ENCODE results near the gene FNDC3B. TPM values are rescaled to one million over a fixed set of nuclear protein-coding genes. Genes with fewer than 3 reads are reported as not detected.
A peak's percentile ranks its signal among the peaks of the same experiment; 100 is the strongest.

Gene FNDC3B
- total RNA-seq, 5 donors from 2014 or later (not counting 1 experiment from before 2014, with no cell fraction given), result 18.1 to 46.5 (median 23.5) TPM

DNA sequence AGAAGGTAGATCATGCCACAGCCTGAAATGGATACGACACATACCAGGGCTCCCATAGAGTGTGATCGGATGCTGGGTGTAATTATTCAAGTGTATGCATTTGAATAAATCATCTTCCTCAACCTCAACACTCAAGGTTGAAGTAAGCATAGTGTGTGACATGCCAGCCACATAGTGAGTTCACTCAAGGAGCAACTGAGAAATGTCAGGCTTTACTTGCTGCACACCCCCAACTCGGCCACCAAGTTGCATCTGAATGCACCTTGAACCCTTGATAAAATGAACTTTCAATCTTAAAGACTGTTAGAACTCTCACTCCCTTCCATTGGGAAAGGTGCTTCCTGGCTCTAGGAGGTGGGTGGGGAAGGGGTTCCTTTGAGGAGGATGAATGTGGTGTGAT lies 287.6 kb downstream of the FNDC3B start:
- no peak overlapping the region for H3K27ac ChIP-seq (ENCODE audit: low read length)
- no peak for ATAC-seq (replicated peaks in 1 of 4)
- no peak overlapping the region for H3K27ac Mint-ChIP-seq

DNA sequence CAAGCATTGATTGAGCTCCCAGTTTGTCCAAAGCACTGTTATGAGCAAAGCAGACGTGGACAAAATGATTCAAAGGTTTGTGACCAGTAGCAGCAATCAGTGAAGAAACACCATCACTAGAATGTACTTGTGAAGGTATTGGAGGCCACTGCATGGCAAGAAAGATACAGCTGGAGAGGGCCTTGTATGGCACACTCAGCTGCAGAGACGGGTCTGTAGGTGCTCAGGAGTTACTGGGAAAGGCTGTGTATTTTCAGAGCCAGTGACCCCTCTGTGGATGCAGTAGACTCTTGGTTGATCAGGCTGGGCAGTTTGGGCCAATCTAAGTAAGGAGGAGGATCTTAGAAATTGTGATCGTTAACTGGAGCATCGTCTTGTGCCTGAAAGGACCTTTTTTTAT lies 288.9 kb downstream of the FNDC3B start:
- Histone ChIP-seq H3K4me3 (ENCODE audit: control insufficient read depth in 1 of 2, extremely low read depth in 1 of 2, low read length in 1 of 2) (no peak overlapping the region), H3K9me3 (no peaks in the 10 kb centered on the region), H3K36me3 (ENCODE audit: control insufficient read depth in 2 of 2, extremely low read depth in 1 of 2, insufficient read depth in 1 of 2, low read length in 1 of 2) (peaks cover 0 to 17% of the 10 kb centered on the region in 2 donors), H3K27ac (ENCODE audit: low read length) (no peak overlapping the region), H3K4me1 (ENCODE audit: control insufficient read depth in 1 of 2, extremely low read depth in 1 of 2, insufficient read depth in 2 of 2, low read length in 2 of 2) (no peaks in the 10 kb centered on the region), H3K27me3 (replicated peaks in 1 of 2; ENCODE audit: control insufficient read depth in 2 of 2, extremely low read depth in 1 of 2, insufficient read depth in 2 of 2, low read length in 1 of 2) (no peaks in the 10 kb centered on the region)
- peaks cover 0 to 5% (median 4%) of the 10 kb centered on the region in 3 donors for H3K4me1 Mint-ChIP-seq
- H3K27me3 Mint-ChIP-seq, result no peaks in the 10 kb centered on the region
- no peak overlapping the region for H3K4me3 Mint-ChIP-seq
- DNase-seq (no peak), ATAC-seq (replicated peaks in 1 of 4) (no peak)
- CTCF ChIA-PET, result interaction anchor here (0.6 to 1.6 kb wide), 3 partner anchors 13 to 202 kb away, joined by 3 to 5 read pairs (median 5); no protein-coding TSS in a partner anchor
- no peaks in the 10 kb centered on the region for H3K9me3 Mint-ChIP-seq
- H3K27ac Mint-ChIP-seq, result peak overlapping the region in 1 of 2 donors; percentile 1
- peaks cover 30% of the 10 kb centered on the region for H3K36me3 Mint-ChIP-seq
- 86% methylated on average over 1 of the region's 4 CpGs for WGBS (ENCODE audit: insufficient coverage)
- POLR2A ChIA-PET, result no interaction called here

More for the DNA sequence above, 287.6 kb downstream of the FNDC3B start:
- Histone ChIP-seq H3K9me3 (no peaks in the 10 kb centered on the region), H3K4me1 (ENCODE audit: control insufficient read depth in 1 of 2, extremely low read depth in 1 of 2, insufficient read depth in 2 of 2, low read length in 2 of 2) (no peaks in the 10 kb centered on the region), H3K27me3 (replicated peaks in 1 of 2; ENCODE audit: control insufficient read depth in 2 of 2, extremely low read depth in 1 of 2, insufficient read depth in 2 of 2, low read length in 1 of 2) (no peaks in the 10 kb centered on the region), H3K4me3 (ENCODE audit: control insufficient read depth in 1 of 2, extremely low read depth in 1 of 2, low read length in 1 of 2) (no peak overlapping the region), H3K36me3 (ENCODE audit: control insufficient read depth in 2 of 2, extremely low read depth in 1 of 2, insufficient read depth in 1 of 2, low read length in 1 of 2) (peaks cover 0 to 18% of the 10 kb centered on the region in 2 donors)
- no CpG with 5 or more reads among the region's 3 CpGs for WGBS (ENCODE audit: insufficient coverage)
- Mint-ChIP-seq H3K4me3 (no peak overlapping the region), H3K9me3 (no peaks in the 10 kb centered on the region), H3K4me1 (no peaks in the 10 kb centered on the region), H3K36me3 (peaks cover 30% of the 10 kb centered on the region), H3K27me3 (no peaks in the 10 kb centered on the region)
- no peak for DNase-seq
- ChIA-PET POLR2A (no interaction called here), CTCF (interaction anchor here in 1 of 2 donors (1.6 kb wide), 1 partner anchor 14 kb away, joined by 5 read pairs; no protein-coding TSS in a partner anchor)

DNA sequence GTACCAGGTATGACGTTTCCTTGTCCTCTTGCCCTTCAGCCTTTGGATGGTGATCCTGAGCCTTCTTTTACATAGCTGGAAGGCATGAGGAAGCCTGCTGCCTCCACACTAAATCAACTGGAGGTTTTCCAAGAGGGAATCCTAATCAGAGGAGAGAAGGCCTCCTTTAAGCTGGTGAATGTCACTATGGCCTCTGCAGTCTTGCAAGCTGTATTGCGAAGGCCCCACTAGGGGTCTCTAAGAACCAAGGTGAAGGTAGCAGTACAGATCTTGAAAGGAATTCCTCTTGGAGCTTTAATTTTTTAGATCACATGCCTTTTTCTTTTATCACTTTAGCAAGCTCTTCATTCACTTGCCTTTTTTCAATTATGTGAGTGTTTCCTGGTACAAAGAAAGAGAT lies 289.7 kb downstream of the FNDC3B start:
- Mint-ChIP-seq H3K4me3 (no peak overlapping the region), H3K4me1 (peaks cover 0 to 5% (median 4%) of the 10 kb centered on the region in 3 donors), H3K36me3 (peaks cover 31% of the 10 kb centered on the region), H3K27ac (peak overlapping the region; percentile 10 to 64), H3K27me3 (no peaks in the 10 kb centered on the region), H3K9me3 (no peaks in the 10 kb centered on the region)
- 86% methylated on average over 1 of the region's 2 CpGs for WGBS (ENCODE audit: insufficient coverage)
- Histone ChIP-seq H3K36me3 (ENCODE audit: control insufficient read depth in 2 of 2, extremely low read depth in 1 of 2, insufficient read depth in 1 of 2, low read length in 1 of 2) (peaks cover 0 to 22% of the 10 kb centered on the region in 2 donors), H3K9me3 (no peaks in the 10 kb centered on the region), H3K4me1 (ENCODE audit: control insufficient read depth in 1 of 2, extremely low read depth in 1 of 2, insufficient read depth in 2 of 2, low read length in 2 of 2) (no peaks in the 10 kb centered on the region), H3K27ac (ENCODE audit: low read length) (no peak overlapping the region), H3K27me3 (replicated peaks in 1 of 2; ENCODE audit: control insufficient read depth in 2 of 2, extremely low read depth in 1 of 2, insufficient read depth in 2 of 2, low read length in 1 of 2) (no peaks in the 10 kb centered on the region), H3K4me3 (ENCODE audit: control insufficient read depth in 1 of 2, extremely low read depth in 1 of 2, low read length in 1 of 2) (no peak overlapping the region)
- DNase-seq (no peak), ATAC-seq (replicated peaks in 1 of 4) (no peak)
- ChIA-PET POLR2A (no interaction called here), CTCF (interaction anchor here (0.5 to 0.9 kb wide), 4 partner anchors 12 to 339 kb away, joined by 3 to 8 read pairs (median 4); no protein-coding TSS in a partner anchor)

DNA sequence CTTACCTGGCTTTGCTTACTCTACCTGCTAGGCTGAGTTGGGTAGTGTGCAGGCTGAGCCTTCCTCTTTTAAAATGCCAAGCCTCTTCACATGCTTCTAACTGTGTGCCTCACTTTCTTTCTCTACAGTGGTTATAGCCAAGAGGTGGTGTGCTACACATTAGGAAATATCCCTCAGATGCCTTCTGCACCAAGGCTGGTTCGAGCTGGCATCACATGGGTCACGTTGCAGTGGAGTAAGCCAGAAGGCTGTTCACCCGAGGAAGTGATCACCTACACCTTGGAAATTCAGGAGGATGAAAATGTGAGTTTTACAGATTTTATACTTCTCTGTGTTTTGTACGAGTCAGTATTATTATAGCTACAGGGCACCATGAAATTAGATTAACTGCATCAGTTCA lies 291.0 kb downstream of the FNDC3B start:
- POLR2A ChIA-PET, result no interaction called here
- DNase-seq (no peak), ATAC-seq (replicated peaks in 1 of 4) (no peak)
- H3K27me3 ChIP-seq (replicated peaks in 1 of 2; ENCODE audit: control insufficient read depth in 2 of 2, extremely low read depth in 1 of 2, insufficient read depth in 2 of 2, low read length in 1 of 2), result no peaks in the 10 kb centered on the region
- CTCF ChIA-PET, result interaction anchor here (0.5 to 3.3 kb wide), 9 partner anchors 9 to 1388 kb away, joined by 3 to 46 read pairs (median 3); no protein-coding TSS in a partner anchor
- no peak overlapping the region for H3K27ac ChIP-seq (ENCODE audit: low read length)
- no peak overlapping the region for H3K27ac Mint-ChIP-seq
- H3K27me3 Mint-ChIP-seq, result no peaks in the 10 kb centered on the region
- H3K4me1 Mint-ChIP-seq, result peaks cover 0 to 5% (median 4%) of the 10 kb centered on the region in 3 donors
- no CpG with 5 or more reads among the region's 4 CpGs for WGBS (ENCODE audit: insufficient coverage)
- no peak overlapping the region for H3K4me3 ChIP-seq (ENCODE audit: control insufficient read depth in 1 of 2, extremely low read depth in 1 of 2, low read length in 1 of 2)
- no peak overlapping the region for H3K4me3 Mint-ChIP-seq
- H3K4me1 ChIP-seq (ENCODE audit: control insufficient read depth in 1 of 2, extremely low read depth in 1 of 2, insufficient read depth in 2 of 2, low read length in 2 of 2), result no peaks in the 10 kb centered on the region
- no peaks in the 10 kb centered on the region for H3K9me3 ChIP-seq
- no peaks in the 10 kb centered on the region for H3K9me3 Mint-ChIP-seq
- H3K36me3 ChIP-seq (ENCODE audit: control insufficient read depth in 2 of 2, extremely low read depth in 1 of 2, insufficient read depth in 1 of 2, low read length in 1 of 2), result peaks cover 0 to 17% of the 10 kb centered on the region in 2 donors
- peaks cover 22% of the 10 kb centered on the region for H3K36me3 Mint-ChIP-seq

DNA sequence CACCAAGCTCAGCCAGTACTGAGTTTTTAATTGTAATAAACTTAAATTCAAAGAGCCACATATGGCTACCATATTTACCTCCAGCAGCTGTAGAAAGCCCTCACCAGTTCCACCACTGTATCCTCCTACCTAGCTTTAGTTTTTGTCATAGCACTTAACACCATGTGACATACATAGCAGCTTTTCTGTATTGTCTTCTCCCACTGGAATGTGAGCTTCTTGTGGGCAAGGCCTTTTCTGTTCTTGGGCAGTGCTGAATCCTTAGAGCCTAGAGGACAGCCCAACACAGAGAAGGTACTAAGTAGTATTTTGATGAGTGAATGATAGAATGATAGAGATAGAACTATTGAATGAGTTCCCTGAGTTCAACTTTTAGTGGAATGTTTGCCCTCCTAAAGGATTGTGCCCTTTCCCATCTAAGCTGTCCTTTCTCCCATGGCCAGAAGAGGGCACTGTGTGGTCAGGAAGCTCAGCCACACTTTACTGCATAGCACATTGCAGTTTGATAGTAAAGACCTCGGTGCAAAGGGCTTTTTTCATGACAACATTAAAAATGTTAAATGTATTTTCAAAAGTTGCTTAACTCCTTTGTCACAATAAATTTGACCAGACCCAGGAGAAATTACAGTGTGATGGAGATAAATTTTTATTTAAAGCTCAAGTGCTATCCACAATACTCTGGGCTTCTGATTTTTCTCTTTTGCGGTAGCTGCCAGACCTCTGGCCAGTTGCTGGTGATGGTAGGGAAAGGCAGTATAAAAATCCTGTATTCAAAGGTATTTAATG lies 293.1 kb downstream of the FNDC3B start:
- Mint-ChIP-seq H3K27me3 (no peaks in the 10 kb centered on the region), H3K4me1 (peaks cover 0 to 5% (median 4%) of the 10 kb centered on the region in 3 donors), H3K9me3 (no peaks in the 10 kb centered on the region), H3K36me3 (peaks cover 18% of the 10 kb centered on the region), H3K27ac (no peak overlapping the region), H3K4me3 (no peak overlapping the region)
- Histone ChIP-seq H3K9me3 (no peaks in the 10 kb centered on the region), H3K4me3 (ENCODE audit: control insufficient read depth in 1 of 2, extremely low read depth in 1 of 2, low read length in 1 of 2) (no peak overlapping the region), H3K27ac (ENCODE audit: low read length) (no peak overlapping the region), H3K4me1 (ENCODE audit: control insufficient read depth in 1 of 2, extremely low read depth in 1 of 2, insufficient read depth in 2 of 2, low read length in 2 of 2) (no peaks in the 10 kb centered on the region), H3K27me3 (replicated peaks in 1 of 2; ENCODE audit: control insufficient read depth in 2 of 2, extremely low read depth in 1 of 2, insufficient read depth in 2 of 2, low read length in 1 of 2) (no peaks in the 10 kb centered on the region), H3K36me3 (ENCODE audit: control insufficient read depth in 2 of 2, extremely low read depth in 1 of 2, insufficient read depth in 1 of 2, low read length in 1 of 2) (peaks cover 0 to 22% of the 10 kb centered on the region in 2 donors)
- DNase-seq (peak in 33 of 35 experiments; percentile 8 to 74 (median 29)), ATAC-seq (replicated peaks in 1 of 4) (peak; percentile 70 to 79 (median 77))
- CTCF ChIA-PET, result interaction anchor here (0.5 to 3.3 kb wide), 42 partner anchors 9 to 1371 kb away, joined by 3 to 46 read pairs (median 4); no protein-coding TSS in a partner anchor
- WGBS (ENCODE audit: insufficient coverage), result no CpG with 5 or more reads among the region's 2 CpGs
- POLR2A ChIA-PET, result no interaction called here

DNA sequence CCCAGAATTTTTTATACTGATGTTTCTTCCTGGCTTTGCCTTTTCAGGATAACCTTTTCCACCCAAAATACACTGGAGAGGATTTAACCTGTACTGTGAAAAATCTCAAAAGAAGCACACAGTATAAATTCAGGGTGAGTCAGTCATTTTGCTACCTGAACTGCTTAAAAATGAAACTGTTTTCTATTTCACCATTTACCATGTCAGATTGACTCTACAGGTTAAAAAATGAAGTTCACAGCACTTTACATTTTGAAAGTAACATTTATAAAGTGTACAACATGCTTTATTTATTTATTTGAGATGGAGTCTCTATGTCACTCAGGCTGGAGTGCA lies 293.6 kb downstream of the FNDC3B start:
- no peak overlapping the region for H3K27ac ChIP-seq (ENCODE audit: low read length)
- no peaks in the 10 kb centered on the region for H3K9me3 ChIP-seq
- Mint-ChIP-seq H3K4me1 (peaks cover 0 to 5% (median 4%) of the 10 kb centered on the region in 3 donors), H3K27me3 (no peaks in the 10 kb centered on the region), H3K36me3 (peaks cover 20% of the 10 kb centered on the region), H3K9me3 (no peaks in the 10 kb centered on the region), H3K4me3 (no peak overlapping the region), H3K27ac (no peak overlapping the region)
- CTCF ChIA-PET, result interaction anchor here (0.6 to 3.3 kb wide), 30 partner anchors 8 to 1271 kb away, joined by 3 to 46 read pairs (median 5); no protein-coding TSS in a partner anchor
- no peak for DNase-seq
- no peaks in the 10 kb centered on the region for H3K27me3 ChIP-seq (replicated peaks in 1 of 2; ENCODE audit: control insufficient read depth in 2 of 2, extremely low read depth in 1 of 2, insufficient read depth in 2 of 2, low read length in 1 of 2)
- ATAC-seq (replicated peaks in 1 of 4), result no peak
- POLR2A ChIA-PET, result no interaction called here
- peaks cover 0 to 25% of the 10 kb centered on the region in 2 donors for H3K36me3 ChIP-seq (ENCODE audit: control insufficient read depth in 2 of 2, extremely low read depth in 1 of 2, insufficient read depth in 1 of 2, low read length in 1 of 2)
- no peaks in the 10 kb centered on the region for H3K4me1 ChIP-seq (ENCODE audit: control insufficient read depth in 1 of 2, extremely low read depth in 1 of 2, insufficient read depth in 2 of 2, low read length in 2 of 2)
- H3K4me3 ChIP-seq (ENCODE audit: control insufficient read depth in 1 of 2, extremely low read depth in 1 of 2, low read length in 1 of 2), result no peak overlapping the region

All from T-cell (primary cell).